HG02970 (cell line): Measurements from ENCODE around the gene NTPCR.
"Not testable (repeated sequence)": the region's sequence is repeated elsewhere in the genome, so short reads cannot be mapped to it uniquely, and the experiment has no call there.

Experiments used
- ATAC-seq: cut with Tn5 transposase; IDR thresholded peaks from one replicate; pipeline ENCODE4 v1.9.1; 2021; ENCODE audit warnings: mild to moderate bottlenecking, moderate library complexity, moderate number of reproducible peaks; ENCODE audit not compliant: unreplicated experiment, low FRiP score

Gene NTPCR

GRCh38 chr1:232983375-232983774, 33.0 kb downstream of the NTPCR start:
- no peak for ATAC-seq

- no peak for ATAC-seq
Measured at GRCh38 chr1:232983817-232984567, 33.6 kb downstream of the NTPCR start.

GRCh38 chr1:232984577-232985425, 34.4 kb downstream of the NTPCR start:
- no peak for ATAC-seq

- no peak for ATAC-seq
Measured at GRCh38 chr1:232985882-232986526, 35.6 kb downstream of the NTPCR start.

- no peak for ATAC-seq
Measured at GRCh38 chr1:232986527-232986922, 36.1 kb downstream of the NTPCR start.

GRCh38 chr1:232987046-232987773, 36.8 kb downstream of the NTPCR start:
- ATAC-seq: no peak

GRCh38 chr1:232987774-232988140, 37.3 kb downstream of the NTPCR start:
- ATAC-seq: no peak

- ATAC-seq: no peak
Measured at GRCh38 chr1:232988572-232989040, 38.2 kb downstream of the NTPCR start.

- ATAC-seq: no peak
Measured at GRCh38 chr1:232990176-232991128, 40.0 kb downstream of the NTPCR start.

GRCh38 chr1:232991238-232991637, 40.8 kb downstream of the NTPCR start:
- no peak for ATAC-seq

- ATAC-seq: no peak
Measured at GRCh38 chr1:232992227-232992626, 41.8 kb downstream of the NTPCR start.

GRCh38 chr1:232993555-232993954, 43.1 kb downstream of the NTPCR start:
- ATAC-seq: no peak

GRCh38 chr1:232995189-232995588, 44.8 kb downstream of the NTPCR start:
- ATAC-seq: no peak

- ATAC-seq: no peak
Measured at GRCh38 chr1:232996143-232996542, 45.7 kb downstream of the NTPCR start.

- ATAC-seq: no peak
Measured at GRCh38 chr1:232998138-232998537, 47.7 kb downstream of the NTPCR start.

GRCh38 chr1:232998646-232999045, 48.2 kb downstream of the NTPCR start:
- ATAC-seq: no peak

- no peak for ATAC-seq
Measured at GRCh38 chr1:232999956-233000625, 49.7 kb downstream of the NTPCR start.

- ATAC-seq: not testable (repeated sequence)
Measured at GRCh38 chr1:233003638-233004037, 53.2 kb downstream of the NTPCR start.

GRCh38 chr1:233004451-233004850, 54.0 kb downstream of the NTPCR start:
- ATAC-seq: no peak
